ENCODE results near the gene HCN3.

The HCN3 gene

DNA sequence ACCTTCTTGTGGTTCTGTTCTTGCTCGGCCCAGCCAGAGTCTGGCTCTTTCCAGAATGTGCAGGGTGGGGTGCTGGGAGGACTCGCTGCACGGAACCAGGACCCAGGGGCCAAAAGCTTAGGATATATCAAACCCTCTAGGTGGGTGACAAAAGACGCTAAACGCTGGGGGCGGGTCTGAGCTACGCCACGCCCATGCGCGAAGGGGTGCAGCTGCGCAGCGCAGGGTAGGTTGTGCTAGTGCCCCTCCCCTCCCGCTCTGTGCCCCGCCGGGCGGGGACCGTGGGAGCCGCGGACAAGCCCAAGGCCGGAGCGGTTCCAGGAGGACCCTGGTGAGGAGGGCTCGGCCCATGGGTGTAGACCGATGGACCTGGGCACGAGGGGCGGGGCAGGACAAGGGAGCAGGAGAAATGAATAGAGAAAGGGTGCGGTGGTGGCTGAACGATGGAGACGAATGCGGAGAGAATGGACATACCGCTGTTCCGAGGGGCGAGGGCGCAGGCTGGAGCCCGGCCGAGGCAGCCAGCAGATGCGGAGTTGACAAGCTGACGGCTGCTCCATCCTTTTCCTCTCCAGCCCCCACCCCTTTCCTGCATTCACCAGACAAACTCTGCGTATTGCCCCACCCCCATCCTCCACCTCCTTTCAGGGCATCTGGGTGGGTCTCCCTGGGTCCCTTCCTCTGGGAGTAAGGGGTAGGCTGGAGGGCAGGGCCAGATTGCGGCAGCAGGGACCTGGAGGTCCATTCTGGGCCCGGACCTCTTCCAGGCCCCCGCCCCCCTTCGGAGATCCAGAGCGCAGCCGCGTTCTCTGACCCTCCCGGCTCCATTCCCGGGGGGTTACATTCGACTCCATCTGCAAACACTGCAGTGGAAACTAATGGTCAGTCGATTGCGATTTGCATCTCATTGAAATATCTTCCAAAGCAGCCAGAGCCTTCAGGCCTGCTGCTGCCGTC is 43.7 kb downstream of the HCN3 start, which contains the start of gene RUSC1:
Gene RUSC1, plus strand, starts transcription at position 234 of the 957 bp plus-strand sequence. CDS start 880 bp downstream, outside the sequence.
- TF ChIP-seq, protein P1, sequence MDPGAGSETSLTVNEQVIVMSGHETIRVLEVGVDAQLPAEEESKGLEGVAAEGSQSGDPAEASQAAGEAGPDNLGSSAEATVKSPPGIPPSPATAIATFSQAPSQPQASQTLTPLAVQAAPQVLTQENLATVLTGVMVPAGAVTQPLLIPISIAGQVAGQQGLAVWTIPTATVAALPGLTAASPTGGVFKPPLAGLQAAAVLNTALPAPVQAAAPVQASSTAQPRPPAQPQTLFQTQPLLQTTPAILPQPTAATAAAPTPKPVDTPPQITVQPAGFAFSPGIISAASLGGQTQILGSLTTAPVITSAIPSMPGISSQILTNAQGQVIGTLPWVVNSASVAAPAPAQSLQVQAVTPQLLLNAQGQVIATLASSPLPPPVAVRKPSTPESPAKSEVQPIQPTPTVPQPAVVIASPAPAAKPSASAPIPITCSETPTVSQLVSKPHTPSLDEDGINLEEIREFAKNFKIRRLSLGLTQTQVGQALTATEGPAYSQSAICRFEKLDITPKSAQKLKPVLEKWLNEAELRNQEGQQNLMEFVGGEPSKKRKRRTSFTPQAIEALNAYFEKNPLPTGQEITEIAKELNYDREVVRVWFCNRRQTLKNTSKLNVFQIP (CRISPR knock-in tag; IDR thresholded peaks at IDR 0.05; ENCODE audit: borderline replicate concordance, low read depth), result no peak
- TF ChIP-seq TOX (CRISPR knock-in tag; IDR thresholded peaks at IDR 0.05; ENCODE audit: borderline replicate concordance) (no peak), CSDC2 (CRISPR knock-in tag; IDR thresholded peaks at IDR 0.05) (no peak), ZC3H10 (CRISPR knock-in tag; IDR thresholded peaks at IDR 0.05) (0 out of 2 replicates have a peak, but pooled peaks have one; percentile 10), SNAI2 (CRISPR knock-in tag; IDR thresholded peaks at IDR 0.05) (no peak), ESRRG (CRISPR knock-in tag; IDR thresholded peaks at IDR 0.05) (peak; percentile 44; the same call in 1 of the 2 replicates), ISL1 (CRISPR knock-in tag; IDR thresholded peaks at IDR 0.05) (no peak), CSRNP3 (CRISPR knock-in tag; IDR thresholded peaks at IDR 0.05) (no peak)
- TF ChIP-seq, protein P2, sequence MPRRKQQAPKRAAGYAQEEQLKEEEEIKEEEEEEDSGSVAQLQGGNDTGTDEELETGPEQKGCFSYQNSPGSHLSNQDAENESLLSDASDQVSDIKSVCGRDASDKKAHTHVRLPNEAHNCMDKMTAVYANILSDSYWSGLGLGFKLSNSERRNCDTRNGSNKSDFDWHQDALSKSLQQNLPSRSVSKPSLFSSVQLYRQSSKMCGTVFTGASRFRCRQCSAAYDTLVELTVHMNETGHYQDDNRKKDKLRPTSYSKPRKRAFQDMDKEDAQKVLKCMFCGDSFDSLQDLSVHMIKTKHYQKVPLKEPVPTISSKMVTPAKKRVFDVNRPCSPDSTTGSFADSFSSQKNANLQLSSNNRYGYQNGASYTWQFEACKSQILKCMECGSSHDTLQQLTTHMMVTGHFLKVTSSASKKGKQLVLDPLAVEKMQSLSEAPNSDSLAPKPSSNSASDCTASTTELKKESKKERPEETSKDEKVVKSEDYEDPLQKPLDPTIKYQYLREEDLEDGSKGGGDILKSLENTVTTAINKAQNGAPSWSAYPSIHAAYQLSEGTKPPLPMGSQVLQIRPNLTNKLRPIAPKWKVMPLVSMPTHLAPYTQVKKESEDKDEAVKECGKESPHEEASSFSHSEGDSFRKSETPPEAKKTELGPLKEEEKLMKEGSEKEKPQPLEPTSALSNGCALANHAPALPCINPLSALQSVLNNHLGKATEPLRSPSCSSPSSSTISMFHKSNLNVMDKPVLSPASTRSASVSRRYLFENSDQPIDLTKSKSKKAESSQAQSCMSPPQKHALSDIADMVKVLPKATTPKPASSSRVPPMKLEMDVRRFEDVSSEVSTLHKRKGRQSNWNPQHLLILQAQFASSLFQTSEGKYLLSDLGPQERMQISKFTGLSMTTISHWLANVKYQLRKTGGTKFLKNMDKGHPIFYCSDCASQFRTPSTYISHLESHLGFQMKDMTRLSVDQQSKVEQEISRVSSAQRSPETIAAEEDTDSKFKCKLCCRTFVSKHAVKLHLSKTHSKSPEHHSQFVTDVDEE (CRISPR knock-in tag; IDR thresholded peaks at IDR 0.05), result no peak
- TF ChIP-seq, protein P3, sequence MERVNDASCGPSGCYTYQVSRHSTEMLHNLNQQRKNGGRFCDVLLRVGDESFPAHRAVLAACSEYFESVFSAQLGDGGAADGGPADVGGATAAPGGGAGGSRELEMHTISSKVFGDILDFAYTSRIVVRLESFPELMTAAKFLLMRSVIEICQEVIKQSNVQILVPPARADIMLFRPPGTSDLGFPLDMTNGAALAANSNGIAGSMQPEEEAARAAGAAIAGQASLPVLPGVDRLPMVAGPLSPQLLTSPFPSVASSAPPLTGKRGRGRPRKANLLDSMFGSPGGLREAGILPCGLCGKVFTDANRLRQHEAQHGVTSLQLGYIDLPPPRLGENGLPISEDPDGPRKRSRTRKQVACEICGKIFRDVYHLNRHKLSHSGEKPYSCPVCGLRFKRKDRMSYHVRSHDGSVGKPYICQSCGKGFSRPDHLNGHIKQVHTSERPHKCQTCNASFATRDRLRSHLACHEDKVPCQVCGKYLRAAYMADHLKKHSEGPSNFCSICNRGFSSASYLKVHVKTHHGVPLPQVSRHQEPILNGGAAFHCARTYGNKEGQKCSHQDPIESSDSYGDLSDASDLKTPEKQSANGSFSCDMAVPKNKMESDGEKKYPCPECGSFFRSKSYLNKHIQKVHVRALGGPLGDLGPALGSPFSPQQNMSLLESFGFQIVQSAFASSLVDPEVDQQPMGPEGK (CRISPR knock-in tag; IDR thresholded peaks at IDR 0.05; ENCODE audit: borderline replicate concordance), result no peak
- peak; percentile 41 for ATAC-seq

GRCh38 chr1:155321639-155322503 is 44.6 kb downstream of the HCN3 start:
- TF ChIP-seq, protein P3 (CRISPR knock-in tag; IDR thresholded peaks at IDR 0.05; ENCODE audit: borderline replicate concordance), result no peak
- TF ChIP-seq CSDC2 (CRISPR knock-in tag; IDR thresholded peaks at IDR 0.05), result no peak
- TF ChIP-seq ZNF8 (CRISPR knock-in tag; IDR thresholded peaks at IDR 0.05), result no peak
- TF ChIP-seq ARNTL (CRISPR knock-in tag; IDR thresholded peaks at IDR 0.05; ENCODE audit: borderline replicate concordance, low read depth), result no peak
- TF ChIP-seq ESRRG (CRISPR knock-in tag; IDR thresholded peaks at IDR 0.05), result no peak
- TF ChIP-seq SNAI2 (CRISPR knock-in tag; IDR thresholded peaks at IDR 0.05), result no peak
- no peak for TF ChIP-seq ZNF70 (CRISPR knock-in tag; IDR thresholded peaks at IDR 0.05)
- TF ChIP-seq, protein P2 (CRISPR knock-in tag; IDR thresholded peaks at IDR 0.05), result no peak
- no peak for TF ChIP-seq GLIS3 (CRISPR knock-in tag; IDR thresholded peaks at IDR 0.05)
- TF ChIP-seq PPARA (CRISPR knock-in tag; IDR thresholded peaks at IDR 0.05; ENCODE audit: borderline replicate concordance), result no peak
- no peak for TF ChIP-seq TOX (CRISPR knock-in tag; IDR thresholded peaks at IDR 0.05; ENCODE audit: borderline replicate concordance)
- ATAC-seq, result no peak

Data from SK-N-SH treated with all-trans-retinoic acid at 6 μM for 48 hours (cell line).